HEK293 (cell line): Measurements from ENCODE around the gene LSM10.

Experiments
- HOXD13 ChIP-seq: sonication (generic); formaldehyde crosslinking; IDR thresholded peaks from 2 replicates; pipeline ENCODE4 v1.8.0; 2022; ENCODE audit warnings: missing genetic modification reagents, borderline replicate concordance
- KLF16 ChIP-seq: fragments of 450-650 bp; formaldehyde crosslinking; IDR thresholded peaks from 2 replicates; pipeline ENCODE4 v1.5.1; 2017; ENCODE audit warnings: missing biosample characterization, missing genetic modification characterization
- PBX3 ChIP-seq: sonication (generic); formaldehyde crosslinking; IDR thresholded peaks from 2 replicates; pipeline ENCODE4 v1.8.1; 2022; ENCODE audit warnings: mild to moderate bottlenecking, moderate library complexity, missing genetic modification reagents
- PRDM6 ChIP-seq: fragments of 450-650 bp; formaldehyde crosslinking; IDR thresholded peaks from 2 replicates; pipeline ENCODE4 v1.5.1; 2017; ENCODE audit warnings: missing biosample characterization, missing genetic modification characterization
- RBAK ChIP-seq: fragments of 450-650 bp; formaldehyde crosslinking; IDR thresholded peaks from 2 replicates; pipeline ENCODE4 v1.5.1; 2016; ENCODE audit warnings: missing biosample characterization, missing genetic modification characterization
- ZBTB1 ChIP-seq: fragments of 450-650 bp; formaldehyde crosslinking; IDR thresholded peaks from 2 replicates; pipeline ENCODE4 v1.5.1; 2016; ENCODE audit warnings: missing biosample characterization, missing genetic modification characterization
- ZBTB44 ChIP-seq: fragments of 450-650 bp; IDR thresholded peaks from 2 replicates; pipeline ENCODE4 v1.5.1; 2018; ENCODE audit warnings: missing biosample characterization, mild to moderate bottlenecking, missing genetic modification characterization
- ZBTB48 ChIP-seq: fragments of 450-650 bp; formaldehyde crosslinking; IDR thresholded peaks from 2 replicates; pipeline ENCODE4 v1.5.1; 2016; ENCODE audit warnings: missing biosample characterization, missing genetic modification characterization
- ZBTB7A ChIP-seq: fragments of 450-650 bp; formaldehyde crosslinking; IDR thresholded peaks from 2 replicates; pipeline ENCODE4 v1.5.1; 2016; ENCODE audit warnings: low read depth, missing biosample characterization, missing genetic modification characterization
- ZFHX2 ChIP-seq: fragments of 450-650 bp; formaldehyde crosslinking; conservative IDR thresholded peaks from 2 replicates; pipeline ENCODE4 v1.5.1; 2016; ENCODE audit warnings: missing biosample characterization, missing genetic modification characterization
- ZNF140 ChIP-seq: fragments of 450-650 bp; formaldehyde crosslinking; IDR thresholded peaks from 2 replicates; pipeline ENCODE4 v1.5.1; 2016; ENCODE audit warnings: missing biosample characterization, missing genetic modification characterization
- ZNF148 ChIP-seq: fragments of 450-650 bp; formaldehyde crosslinking; IDR thresholded peaks from 2 replicates; pipeline ENCODE4 v1.5.0; 2017; ENCODE audit warnings: missing biosample characterization, missing genetic modification characterization, borderline replicate concordance
- ZNF23 ChIP-seq: fragments of 450-650 bp; formaldehyde crosslinking; IDR thresholded peaks from 2 replicates; pipeline ENCODE4 v1.5.1; 2016; ENCODE audit warnings: missing biosample characterization, missing genetic modification characterization, borderline replicate concordance
- ZNF292 ChIP-seq: fragments of 450-650 bp; formaldehyde crosslinking; IDR thresholded peaks from 2 replicates; pipeline ENCODE4 v1.5.1; 2016; ENCODE audit warnings: low read depth, missing biosample characterization, missing genetic modification characterization, borderline replicate concordance
- ZNF341 ChIP-seq: fragments of 450-650 bp; formaldehyde crosslinking; IDR thresholded peaks from 2 replicates; pipeline ENCODE4; 2016; ENCODE audit warnings: low read depth, missing biosample characterization, missing genetic modification characterization
- ZNF391 ChIP-seq: fragments of 450-650 bp; formaldehyde crosslinking; IDR thresholded peaks from 2 replicates; pipeline ENCODE4 v1.5.1; 2016; ENCODE audit warnings: low read depth, missing biosample characterization, missing genetic modification characterization, borderline replicate concordance
- ZNF501 ChIP-seq: fragments of 450-650 bp; formaldehyde crosslinking; IDR thresholded peaks from 2 replicates; pipeline ENCODE4 v1.5.1; 2016; ENCODE audit warnings: missing biosample characterization, missing genetic modification characterization
- ZNF530 ChIP-seq: fragments of 450-650 bp; formaldehyde crosslinking; IDR thresholded peaks from 2 replicates; pipeline ENCODE4 v1.5.1; 2016; ENCODE audit warnings: low read depth, missing biosample characterization, missing genetic modification characterization
- ZNF558 ChIP-seq: fragments of 450-650 bp; formaldehyde crosslinking; IDR thresholded peaks from 2 replicates; pipeline ENCODE4 v1.5.1; 2016; ENCODE audit warnings: missing biosample characterization, missing genetic modification characterization
- ZNF560 ChIP-seq: fragments of 450-650 bp; formaldehyde crosslinking; IDR thresholded peaks from 2 replicates; pipeline ENCODE4 v1.5.1; 2017; ENCODE audit warnings: missing biosample characterization, missing genetic modification characterization, borderline replicate concordance
- ZNF610 ChIP-seq: fragments of 450-650 bp; formaldehyde crosslinking; IDR thresholded peaks from 2 replicates; pipeline ENCODE4 v1.5.1; 2016; ENCODE audit warnings: missing biosample characterization, missing genetic modification characterization, borderline replicate concordance
- ZNF707 ChIP-seq: fragments of 450-650 bp; formaldehyde crosslinking; IDR thresholded peaks from 2 replicates; pipeline ENCODE4 v1.5.1; 2016; ENCODE audit warnings: missing biosample characterization, missing genetic modification characterization
- ZNF747 ChIP-seq: fragments of 450-650 bp; formaldehyde crosslinking; IDR thresholded peaks from 2 replicates; pipeline ENCODE4 v1.5.1; 2016; ENCODE audit warnings: missing biosample characterization, missing genetic modification characterization
- ZNF785 ChIP-seq: fragments of 450-650 bp; formaldehyde crosslinking; IDR thresholded peaks from 2 replicates; pipeline ENCODE4 v1.5.1; 2016; ENCODE audit warnings: missing biosample characterization, missing genetic modification characterization
- TF ChIP-seq, protein P1 (sequence below): fragments of 450-650 bp; formaldehyde crosslinking; IDR thresholded peaks from 2 replicates; pipeline ENCODE4 v1.5.1; 2016; ENCODE audit warnings: missing biosample characterization, missing genetic modification characterization
- TF ChIP-seq, protein P2 (sequence below): fragments of 450-650 bp; formaldehyde crosslinking; IDR thresholded peaks from 2 replicates; pipeline ENCODE4 v1.5.1; 2016; ENCODE audit warnings: missing biosample characterization, missing genetic modification characterization
- TF ChIP-seq, protein P3 (sequence below): fragments of 450-650 bp; formaldehyde crosslinking; IDR thresholded peaks from 2 replicates; pipeline ENCODE4 v1.5.1; 2016; ENCODE audit warnings: missing biosample characterization, missing genetic modification characterization, low read depth

Gene LSM10

DNA sequence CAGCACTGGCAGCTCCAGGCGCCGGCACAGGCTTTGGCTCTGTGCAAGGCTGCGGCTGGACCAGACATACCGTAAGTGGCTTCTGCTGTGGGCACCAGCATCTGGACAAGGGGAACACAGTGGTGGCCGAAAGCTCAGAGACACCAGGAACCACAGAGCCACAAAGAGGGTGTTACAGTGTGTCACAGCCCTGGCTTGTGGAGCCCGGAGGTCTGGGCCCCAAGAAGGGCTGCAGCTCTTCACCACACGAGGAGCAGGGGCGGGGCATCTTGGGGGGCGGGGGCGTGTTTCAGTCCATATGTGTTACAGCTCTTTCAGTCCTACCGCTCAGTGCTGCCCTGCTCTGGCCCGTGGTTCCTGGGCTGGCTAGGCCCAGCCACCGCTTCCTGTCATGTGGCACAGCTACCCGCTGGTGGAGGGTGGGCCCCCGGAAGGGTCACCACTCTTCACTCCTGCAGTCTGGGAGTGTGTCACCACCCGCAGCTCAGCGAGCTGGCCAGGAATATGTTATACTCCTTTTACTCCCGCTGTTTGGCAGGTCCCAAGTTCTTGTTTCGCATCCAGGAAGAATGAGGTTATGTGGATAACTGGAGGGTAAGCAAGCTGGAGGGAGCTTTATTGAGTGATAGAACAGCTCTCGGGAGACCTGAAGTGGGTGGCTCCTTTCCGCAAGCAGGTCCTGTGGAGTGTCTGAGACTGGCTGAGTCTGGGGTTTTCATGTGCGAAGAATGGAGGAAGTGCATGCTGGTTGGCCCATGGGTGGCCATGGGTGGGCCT lies 3.3 kb upstream of the LSM10 start (continued):
- no peak for TF ChIP-seq ZNF140
- TF ChIP-seq ZNF785 = no peak
- TF ChIP-seq ZBTB1 (tag by site-specific recombination) = no peak
- no peak for TF ChIP-seq HOXD13 (CRISPR knock-in tag)
- TF ChIP-seq ZNF610 = no peak
- no peak for TF ChIP-seq ZNF391 (tag by site-specific recombination)
- peak; percentile 18; the same call in 1 of the 2 replicates for TF ChIP-seq ZNF23 (tag by site-specific recombination)
- no peak for TF ChIP-seq ZNF560 (tag by site-specific recombination)
- TF ChIP-seq, protein P1, sequence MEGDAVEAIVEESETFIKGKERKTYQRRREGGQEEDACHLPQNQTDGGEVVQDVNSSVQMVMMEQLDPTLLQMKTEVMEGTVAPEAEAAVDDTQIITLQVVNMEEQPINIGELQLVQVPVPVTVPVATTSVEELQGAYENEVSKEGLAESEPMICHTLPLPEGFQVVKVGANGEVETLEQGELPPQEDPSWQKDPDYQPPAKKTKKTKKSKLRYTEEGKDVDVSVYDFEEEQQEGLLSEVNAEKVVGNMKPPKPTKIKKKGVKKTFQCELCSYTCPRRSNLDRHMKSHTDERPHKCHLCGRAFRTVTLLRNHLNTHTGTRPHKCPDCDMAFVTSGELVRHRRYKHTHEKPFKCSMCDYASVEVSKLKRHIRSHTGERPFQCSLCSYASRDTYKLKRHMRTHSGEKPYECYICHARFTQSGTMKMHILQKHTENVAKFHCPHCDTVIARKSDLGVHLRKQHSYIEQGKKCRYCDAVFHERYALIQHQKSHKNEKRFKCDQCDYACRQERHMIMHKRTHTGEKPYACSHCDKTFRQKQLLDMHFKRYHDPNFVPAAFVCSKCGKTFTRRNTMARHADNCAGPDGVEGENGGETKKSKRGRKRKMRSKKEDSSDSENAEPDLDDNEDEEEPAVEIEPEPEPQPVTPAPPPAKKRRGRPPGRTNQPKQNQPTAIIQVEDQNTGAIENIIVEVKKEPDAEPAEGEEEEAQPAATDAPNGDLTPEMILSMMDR (tag by site-specific recombination) = peak; percentile 25; the same call in 1 of the 2 replicates
- TF ChIP-seq ZNF341 (tag by site-specific recombination) = peak; percentile 86
- TF ChIP-seq ZNF530 (tag by site-specific recombination) = no peak
- peak; percentile 51 for TF ChIP-seq ZNF558 (tag by site-specific recombination)
- no peak for TF ChIP-seq RBAK (tag by site-specific recombination)
- TF ChIP-seq ZBTB44 (tag by site-specific recombination) = no peak
- no peak for TF ChIP-seq ZFHX2 (tag by site-specific recombination)
- TF ChIP-seq ZNF148 (tag by site-specific recombination) = no peak
- peak; percentile 79; the same call in 1 of the 2 replicates for TF ChIP-seq KLF16 (tag by site-specific recombination)
- no peak for TF ChIP-seq PBX3 (CRISPR knock-in tag)
- no peak for TF ChIP-seq ZNF747 (tag by site-specific recombination)
- peak; percentile 23; the same call in 1 of the 2 replicates for TF ChIP-seq ZBTB48 (tag by site-specific recombination)
- no peak for TF ChIP-seq ZNF707 (tag by site-specific recombination)
- TF ChIP-seq, protein P2, sequence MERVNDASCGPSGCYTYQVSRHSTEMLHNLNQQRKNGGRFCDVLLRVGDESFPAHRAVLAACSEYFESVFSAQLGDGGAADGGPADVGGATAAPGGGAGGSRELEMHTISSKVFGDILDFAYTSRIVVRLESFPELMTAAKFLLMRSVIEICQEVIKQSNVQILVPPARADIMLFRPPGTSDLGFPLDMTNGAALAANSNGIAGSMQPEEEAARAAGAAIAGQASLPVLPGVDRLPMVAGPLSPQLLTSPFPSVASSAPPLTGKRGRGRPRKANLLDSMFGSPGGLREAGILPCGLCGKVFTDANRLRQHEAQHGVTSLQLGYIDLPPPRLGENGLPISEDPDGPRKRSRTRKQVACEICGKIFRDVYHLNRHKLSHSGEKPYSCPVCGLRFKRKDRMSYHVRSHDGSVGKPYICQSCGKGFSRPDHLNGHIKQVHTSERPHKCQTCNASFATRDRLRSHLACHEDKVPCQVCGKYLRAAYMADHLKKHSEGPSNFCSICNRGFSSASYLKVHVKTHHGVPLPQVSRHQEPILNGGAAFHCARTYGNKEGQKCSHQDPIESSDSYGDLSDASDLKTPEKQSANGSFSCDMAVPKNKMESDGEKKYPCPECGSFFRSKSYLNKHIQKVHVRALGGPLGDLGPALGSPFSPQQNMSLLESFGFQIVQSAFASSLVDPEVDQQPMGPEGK (tag by site-specific recombination) = peak; percentile 84
- TF ChIP-seq, protein P3, sequence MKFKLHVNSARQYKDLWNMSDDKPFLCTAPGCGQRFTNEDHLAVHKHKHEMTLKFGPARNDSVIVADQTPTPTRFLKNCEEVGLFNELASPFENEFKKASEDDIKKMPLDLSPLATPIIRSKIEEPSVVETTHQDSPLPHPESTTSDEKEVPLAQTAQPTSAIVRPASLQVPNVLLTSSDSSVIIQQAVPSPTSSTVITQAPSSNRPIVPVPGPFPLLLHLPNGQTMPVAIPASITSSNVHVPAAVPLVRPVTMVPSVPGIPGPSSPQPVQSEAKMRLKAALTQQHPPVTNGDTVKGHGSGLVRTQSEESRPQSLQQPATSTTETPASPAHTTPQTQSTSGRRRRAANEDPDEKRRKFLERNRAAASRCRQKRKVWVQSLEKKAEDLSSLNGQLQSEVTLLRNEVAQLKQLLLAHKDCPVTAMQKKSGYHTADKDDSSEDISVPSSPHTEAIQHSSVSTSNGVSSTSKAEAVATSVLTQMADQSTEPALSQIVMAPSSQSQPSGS (tag by site-specific recombination) = no peak
- no peak for TF ChIP-seq ZNF292 (tag by site-specific recombination)
- TF ChIP-seq ZBTB7A (tag by site-specific recombination) = no peak
- no peak for TF ChIP-seq PRDM6
- 0 out of 2 replicates have a peak, but pooled peaks have one; percentile 31 for TF ChIP-seq ZNF501 (tag by site-specific recombination)
